Suprapubic skin (tissue), 4 donors: ENCODE data around the gene NUDT8. TPM values are rescaled to one million over a fixed set of nuclear protein-coding genes. Genes with fewer than 3 reads are reported as not detected.

Experiments
- DNase-seq, 2 donors: peaks; one replicate each; pipeline ENCODE4 v3.0.0-alpha.2; 2019; ENCODE audit warnings: low spot score in 2 of 2
- H3K27ac ChIP-seq: fragments of 200-600 bp; sonication (generic); one replicate; pipeline ENCODE4 v1.5.1; 2019
- H3K27me3 ChIP-seq: fragments of 200-600 bp; sonication (generic); one replicate; pipeline ENCODE4 v1.5.1; 2019
- H3K36me3 ChIP-seq: fragments of 200-600 bp; sonication (generic); one replicate; pipeline ENCODE4 v1.5.1; 2019
- H3K4me1 ChIP-seq: fragments of 200-600 bp; sonication (generic); one replicate; pipeline ENCODE4 v1.5.1; 2019
- H3K4me3 ChIP-seq: fragments of 200-600 bp; sonication (generic); one replicate; pipeline ENCODE4 v1.5.1; 2019; ENCODE audit warnings: mild to moderate bottlenecking
- H3K9me3 ChIP-seq: fragments of 200-600 bp; sonication (generic); one replicate; pipeline ENCODE4 v1.5.1; 2019
- EP300 ChIP-seq: sonication (generic); formaldehyde crosslinking; IDR thresholded peaks from one replicate; pipeline ENCODE4 v1.6.1; 2017; ENCODE audit warnings: antibody characterized with exemption
- POLR2A ChIP-seq, 2 donors: fragments of 450-650 bp; IDR thresholded peaks; one replicate each; pipeline ENCODE4 v1.6.1; 2017; ENCODE audit warnings: antibody characterized with exemption in 2 of 2, mild to moderate bottlenecking in 2 of 2, moderate library complexity in 2 of 2
- POLR2AphosphoS5 ChIP-seq, 3 donors: sonication (generic); formaldehyde crosslinking; IDR thresholded peaks; one replicate each; pipeline ENCODE4 v1.6.1; 2017; ENCODE audit warnings: antibody characterized with exemption in 3 of 3
- WGBS: methylation state at CpG from one replicate; pipeline ENCODE4 v1.1.5; 2018; 5-methylcytosine and 5-hydroxymethylcytosine counted together
- total RNA-seq, 4 donors: library from RNA; depleted of rRNA; stranded (reverse); fragments of >200 nt; gene quantifications; one replicate each; pipeline ENCODE4 v1.1.0, GENCODE V29; 2016
- TF ChIP-seq, protein P1 (sequence below), 2 donors: fragments of 200-600 bp in 1 of 2; fragments of 450-650 bp in 1 of 2; sonication (generic) in 1 of 2; IDR thresholded peaks; one replicate each; pipeline ENCODE4 v1.5.1; 2016 to 2019; ENCODE audit warnings: antibody characterized with exemption in 2 of 2, mild to moderate bottlenecking in 1 of 2, moderate library complexity in 1 of 2

Gene NUDT8
- total RNA-seq, 4 donors from 2014 or later, result 33.9 to 48.8 (median 46.3) TPM

DNA sequence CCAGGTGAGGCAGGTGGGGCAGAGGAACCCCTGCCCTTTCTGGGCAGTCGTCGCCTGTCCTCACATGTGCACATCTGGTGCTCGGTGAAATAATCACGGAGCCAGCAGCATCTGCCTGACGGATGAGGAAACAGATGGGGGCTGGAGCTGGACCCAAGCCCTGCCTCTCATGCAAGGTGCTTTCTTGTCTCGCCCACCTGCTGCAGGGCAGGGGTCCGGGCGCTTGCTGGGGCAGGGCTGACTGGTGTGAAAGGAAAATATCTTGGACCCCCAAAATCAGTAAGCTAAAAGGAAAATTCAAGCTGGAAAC, 41.4 kb upstream of the NUDT8 start:
- no peak overlapping the region for H3K4me3 ChIP-seq
- 43% methylated on average over 8 of the region's 8 CpGs for WGBS
- H3K27ac ChIP-seq, result no peak overlapping the region
- TF ChIP-seq, protein P1, sequence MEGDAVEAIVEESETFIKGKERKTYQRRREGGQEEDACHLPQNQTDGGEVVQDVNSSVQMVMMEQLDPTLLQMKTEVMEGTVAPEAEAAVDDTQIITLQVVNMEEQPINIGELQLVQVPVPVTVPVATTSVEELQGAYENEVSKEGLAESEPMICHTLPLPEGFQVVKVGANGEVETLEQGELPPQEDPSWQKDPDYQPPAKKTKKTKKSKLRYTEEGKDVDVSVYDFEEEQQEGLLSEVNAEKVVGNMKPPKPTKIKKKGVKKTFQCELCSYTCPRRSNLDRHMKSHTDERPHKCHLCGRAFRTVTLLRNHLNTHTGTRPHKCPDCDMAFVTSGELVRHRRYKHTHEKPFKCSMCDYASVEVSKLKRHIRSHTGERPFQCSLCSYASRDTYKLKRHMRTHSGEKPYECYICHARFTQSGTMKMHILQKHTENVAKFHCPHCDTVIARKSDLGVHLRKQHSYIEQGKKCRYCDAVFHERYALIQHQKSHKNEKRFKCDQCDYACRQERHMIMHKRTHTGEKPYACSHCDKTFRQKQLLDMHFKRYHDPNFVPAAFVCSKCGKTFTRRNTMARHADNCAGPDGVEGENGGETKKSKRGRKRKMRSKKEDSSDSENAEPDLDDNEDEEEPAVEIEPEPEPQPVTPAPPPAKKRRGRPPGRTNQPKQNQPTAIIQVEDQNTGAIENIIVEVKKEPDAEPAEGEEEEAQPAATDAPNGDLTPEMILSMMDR (IDR thresholded peaks at IDR 0.05), result no peak
- no peak for TF ChIP-seq EP300
- TF ChIP-seq POLR2A (IDR thresholded peaks at IDR 0.05), result no peak
- TF ChIP-seq POLR2AphosphoS5 (IDR thresholded peaks at IDR 0.05), result no peak
- H3K9me3 ChIP-seq, result no peaks in the 10 kb centered on the region
- peaks cover 22% of the 10 kb centered on the region for H3K4me1 ChIP-seq
- no peak for DNase-seq
- no peaks in the 10 kb centered on the region for H3K36me3 ChIP-seq
- H3K27me3 ChIP-seq, result peaks cover 20% of the 10 kb centered on the region

DNA sequence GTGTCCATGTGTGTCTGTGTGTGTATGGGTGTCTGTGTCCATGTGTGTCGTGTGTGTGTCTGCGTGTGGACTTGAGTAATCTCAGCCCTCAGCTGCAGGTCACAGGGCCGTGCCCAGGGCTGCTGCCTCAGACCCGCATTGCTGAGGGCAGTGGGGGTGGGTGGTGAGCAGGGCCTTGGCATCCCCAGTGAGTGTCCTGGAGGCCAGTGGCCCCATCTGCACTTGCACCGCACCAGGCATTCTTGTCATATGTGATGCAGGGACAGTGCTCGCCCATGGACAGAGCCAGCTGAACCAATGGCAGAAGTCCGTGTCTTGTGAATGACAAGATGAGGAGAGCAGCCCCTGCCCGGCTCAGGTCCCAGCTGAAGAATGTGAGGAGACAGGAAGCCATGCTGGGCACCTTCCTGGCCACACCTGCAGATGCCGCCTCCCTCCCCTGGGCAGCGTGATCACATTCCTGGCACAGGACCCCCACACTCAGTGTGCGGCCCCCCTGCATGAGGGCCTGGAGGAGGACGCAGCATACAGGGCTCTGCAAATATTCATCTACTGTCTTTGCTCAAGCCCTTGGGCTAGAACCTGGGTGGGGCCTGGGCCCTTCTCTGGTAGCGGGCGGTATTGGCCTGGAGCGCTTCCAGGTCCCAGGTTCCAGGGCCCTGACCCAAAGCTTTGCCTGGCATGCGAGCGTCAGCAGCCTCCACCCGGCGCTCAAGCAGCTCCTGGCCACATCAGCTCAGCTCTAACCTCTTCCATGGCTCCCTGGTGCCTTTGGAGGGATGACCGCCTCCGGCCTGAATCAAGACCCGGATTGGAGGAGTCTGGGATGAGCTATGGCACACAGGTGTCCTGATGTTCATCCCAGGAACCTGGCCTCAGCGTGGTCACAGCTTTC, 40.8 kb upstream of the NUDT8 start:
- Histone ChIP-seq H3K27me3 (peaks cover 20% of the 10 kb centered on the region), H3K9me3 (no peaks in the 10 kb centered on the region), H3K36me3 (no peaks in the 10 kb centered on the region), H3K27ac (no peak overlapping the region), H3K4me3 (no peak overlapping the region), H3K4me1 (peaks cover 21% of the 10 kb centered on the region)
- WGBS, result 54% methylated on average over 8 of the region's 23 CpGs
- DNase-seq, result peak in 1 of 2 donors; percentile 74
- no peak for TF ChIP-seq POLR2AphosphoS5 (IDR thresholded peaks at IDR 0.05)
- no peak for TF ChIP-seq EP300
- no peak for TF ChIP-seq POLR2A (IDR thresholded peaks at IDR 0.05)
- TF ChIP-seq, protein P1 (IDR thresholded peaks at IDR 0.05), result no peak

DNA sequence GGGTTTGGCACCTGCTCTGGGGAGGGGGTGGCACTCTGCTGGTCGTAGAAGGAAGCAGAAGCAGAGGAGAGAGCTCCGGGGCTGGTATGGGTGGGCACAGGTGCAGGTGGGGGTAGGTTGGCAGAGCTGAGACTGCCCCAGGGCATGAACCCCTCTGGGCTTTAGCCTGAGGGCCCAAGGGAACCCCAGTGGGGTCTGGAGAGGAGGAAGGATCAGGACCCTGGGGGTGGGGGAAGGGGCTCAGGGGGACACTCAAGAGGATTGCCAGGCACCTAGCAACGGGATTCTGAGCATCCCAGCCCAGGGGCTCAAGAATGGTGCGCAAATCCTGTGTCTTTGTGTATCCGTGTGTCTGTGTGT, 38.4 kb upstream of the NUDT8 start:
- TF ChIP-seq POLR2AphosphoS5 (IDR thresholded peaks at IDR 0.05) (no peak), EP300 (no peak), POLR2A (IDR thresholded peaks at IDR 0.05) (no peak)
- TF ChIP-seq, protein P1 (IDR thresholded peaks at IDR 0.05), result no peak
- Histone ChIP-seq H3K9me3 (no peaks in the 10 kb centered on the region), H3K36me3 (peaks cover 8% of the 10 kb centered on the region), H3K4me3 (no peak overlapping the region), H3K27me3 (peaks cover 6% of the 10 kb centered on the region), H3K4me1 (peaks cover 3% of the 10 kb centered on the region), H3K27ac (no peak overlapping the region)
- WGBS, result 71% methylated on average over 5 of the region's 5 CpGs
- DNase-seq, result peak in 1 of 2 donors; percentile 64

DNA sequence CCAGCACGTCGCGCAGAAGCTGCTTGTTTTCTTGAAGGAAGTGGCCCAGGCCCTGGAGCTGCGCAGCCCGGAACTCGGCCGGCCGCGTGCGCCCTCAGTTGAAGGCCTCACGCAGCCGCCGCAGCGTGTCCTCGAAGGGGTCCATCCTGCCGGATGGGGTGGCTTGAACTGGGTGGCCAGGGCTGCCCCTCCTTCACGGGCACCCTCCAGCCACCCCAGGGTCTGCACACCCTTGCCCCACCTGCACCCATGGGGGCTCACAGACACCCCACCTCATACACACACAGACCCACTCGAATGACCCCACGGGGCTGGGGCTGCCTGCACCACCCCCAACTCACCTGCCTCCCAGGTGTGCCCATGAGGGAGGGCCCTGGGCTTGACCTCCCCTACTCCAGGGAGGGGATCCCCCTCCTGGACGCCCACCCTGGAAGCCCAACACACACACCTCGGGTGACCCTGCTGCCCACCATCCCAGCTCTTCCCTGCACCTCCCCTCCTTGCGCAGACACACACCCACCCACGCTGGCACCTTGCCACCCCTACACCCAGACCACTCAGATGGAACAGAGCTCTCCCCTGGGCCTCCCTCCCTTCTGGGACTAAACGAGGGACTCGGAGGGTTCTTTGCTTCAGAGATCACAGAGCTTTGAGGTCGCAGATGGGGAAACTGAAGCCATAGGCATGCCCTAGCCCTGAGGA, 37.9 kb upstream of the NUDT8 start:
- no peak for TF ChIP-seq POLR2AphosphoS5 (IDR thresholded peaks at IDR 0.05)
- no peak for TF ChIP-seq POLR2A (IDR thresholded peaks at IDR 0.05)
- TF ChIP-seq, protein P1 (IDR thresholded peaks at IDR 0.05), result no peak
- no peak for TF ChIP-seq EP300
- peak in 1 of 2 donors; percentile 71 for DNase-seq
- H3K9me3 ChIP-seq, result no peaks in the 10 kb centered on the region
- H3K36me3 ChIP-seq, result peaks cover 8% of the 10 kb centered on the region
- H3K4me3 ChIP-seq, result no peak overlapping the region
- H3K4me1 ChIP-seq, result peaks cover 3% of the 10 kb centered on the region
- H3K27me3 ChIP-seq, result peaks cover 4% of the 10 kb centered on the region
- H3K27ac ChIP-seq, result no peak overlapping the region
- whole genome bisulfite sequencing, result 64% methylated on average over 13 of the region's 26 CpGs
